Measurements from ENCODE around the gene ATXN1.
"Not testable (repeated sequence)": the region's sequence is repeated elsewhere in the genome, so short reads cannot be mapped to it uniquely, and the experiment has no call there.

Gene ATXN1

GRCh38 chr6:16259604-16260003, 501.7 kb downstream of the ATXN1 start:
- not testable (repeated sequence) for DNase-seq

- DNase-seq = no peak
Measured at GRCh38 chr6:16258709-16259075, 502.6 kb downstream of the ATXN1 start.

DNA sequence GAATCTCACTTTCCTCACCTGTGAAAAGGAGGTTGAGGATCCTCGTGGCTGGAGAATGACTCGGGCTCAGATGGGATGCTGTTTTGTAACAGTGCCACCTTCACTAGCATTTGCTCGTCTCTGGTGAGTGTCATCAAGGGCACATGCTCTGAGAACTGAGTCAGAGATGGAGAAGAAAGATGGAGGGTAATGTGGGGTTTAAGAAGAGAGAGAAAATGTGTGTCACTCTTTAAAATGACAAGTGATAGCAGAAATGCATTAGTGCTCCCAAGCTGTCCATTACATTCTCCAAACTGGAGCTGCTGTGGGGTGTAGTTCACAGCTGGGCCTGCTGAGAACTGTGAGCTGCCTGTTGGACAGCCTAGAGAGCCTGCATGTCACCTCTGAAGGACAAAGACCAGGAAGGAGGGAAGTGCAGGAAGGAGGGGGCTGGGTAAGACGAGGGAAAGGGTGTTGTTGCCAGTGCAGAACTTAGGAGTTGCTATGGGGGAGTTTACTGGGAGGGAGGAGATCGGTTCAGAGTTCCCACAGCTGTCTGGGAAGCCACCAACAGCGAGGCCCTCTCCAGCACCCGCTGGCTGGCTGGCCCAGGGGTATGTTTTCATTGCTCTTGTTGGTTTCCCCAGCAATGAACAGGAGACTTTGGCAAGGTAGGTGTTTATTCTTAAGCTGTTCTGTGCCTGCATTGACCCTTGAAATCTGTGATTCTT, 503.1 kb downstream of the ATXN1 start:
- no peak for DNase-seq

DNA sequence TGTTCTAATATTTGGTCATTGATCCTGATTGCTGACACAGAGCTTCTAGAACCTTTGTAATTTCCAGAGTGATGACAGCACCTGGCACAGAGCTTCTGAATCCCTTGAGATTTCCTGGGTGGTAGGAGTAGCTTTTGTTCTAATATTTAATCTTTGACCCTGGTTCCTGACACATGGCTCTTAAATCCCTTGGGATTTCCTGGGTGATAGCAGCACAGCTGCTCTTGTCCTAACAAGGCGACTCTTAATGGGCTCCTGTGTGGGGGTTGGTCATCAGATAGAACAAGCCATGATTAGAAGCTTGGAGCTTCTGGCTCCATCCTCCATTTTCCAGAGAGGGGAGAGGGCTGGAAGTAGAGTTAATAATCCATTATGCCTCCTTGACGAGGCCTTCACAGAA, 504.5 kb downstream of the ATXN1 start:
- DNase-seq = no peak

- no peak for DNase-seq
Measured at GRCh38 chr6:16254535-16254934, 506.7 kb downstream of the ATXN1 start.

- DNase-seq = no peak
Measured at GRCh38 chr6:16253399-16254144, 507.7 kb downstream of the ATXN1 start.

DNA sequence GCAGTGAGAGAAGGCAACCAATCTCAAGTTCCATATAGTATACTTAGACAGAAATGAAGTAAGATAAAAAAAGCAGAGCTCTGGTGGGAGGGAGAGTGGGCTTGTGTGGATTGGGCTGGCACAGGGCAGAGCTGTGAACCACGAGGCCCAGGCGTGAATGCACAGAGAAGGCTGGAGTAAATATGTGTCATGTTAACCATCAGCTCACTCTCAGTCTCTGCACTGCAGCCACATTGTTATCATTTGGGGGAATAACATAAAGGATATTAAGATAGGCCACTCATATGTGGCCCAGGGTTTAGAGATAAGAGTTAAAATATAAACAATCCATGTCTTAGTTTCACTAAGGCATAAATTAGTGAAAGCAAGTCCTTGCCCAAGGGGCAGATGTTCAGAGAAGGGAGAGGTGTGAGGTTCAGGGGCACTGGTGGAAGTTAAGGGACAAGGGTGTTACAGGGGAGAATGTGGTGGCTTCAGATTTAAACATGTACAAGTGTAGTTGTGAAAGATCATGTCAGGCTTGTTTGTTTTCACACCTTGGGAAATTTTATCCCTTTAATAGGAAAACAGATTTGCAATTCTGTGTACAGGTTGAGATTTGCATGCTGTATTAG, 508.5 kb downstream of the ATXN1 start:
- DNase-seq = no peak

DNA sequence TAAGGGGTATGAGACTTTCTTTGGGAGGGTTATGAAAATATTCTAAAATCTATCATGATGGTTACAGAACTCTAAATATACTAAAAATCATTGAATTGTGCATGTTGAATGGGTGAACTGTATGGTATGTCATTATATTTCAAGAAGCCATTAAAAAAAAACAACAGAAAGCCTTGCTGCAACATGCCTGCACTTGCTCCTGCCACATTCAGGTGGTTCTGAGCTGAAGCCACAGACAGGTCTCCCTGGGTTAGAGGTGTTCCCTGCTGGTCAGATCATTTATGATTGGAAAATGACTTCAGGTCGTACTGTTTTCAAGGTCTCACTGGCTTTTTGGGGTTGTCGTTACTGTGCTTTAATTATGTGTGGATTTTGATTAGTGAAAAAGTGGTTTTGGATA, 509.6 kb downstream of the ATXN1 start:
- DNase-seq = no peak

DNA sequence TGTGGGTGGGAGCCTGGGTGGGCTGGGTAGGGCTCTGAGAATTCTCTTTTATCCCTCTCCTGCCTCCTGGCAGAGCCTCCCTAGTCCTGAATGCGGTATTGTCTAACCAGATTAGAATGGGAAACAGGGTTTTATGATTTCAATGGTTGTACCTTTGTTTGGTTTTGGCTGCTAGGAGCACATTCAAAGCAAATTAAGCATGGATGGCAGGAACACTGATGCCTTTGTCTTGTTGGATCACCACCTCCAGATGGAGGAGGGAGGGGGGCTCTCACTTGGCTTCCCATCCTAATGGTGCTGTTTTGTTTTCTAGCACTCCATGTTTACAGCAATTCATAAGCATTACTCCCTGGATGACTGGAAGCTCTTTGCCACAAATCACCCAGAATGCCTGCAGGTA, 511.3 kb downstream of the ATXN1 start:
- no peak for DNase-seq
